HG03521 (cell line): ENCODE results near the gene CDON.
"Not testable (repeated sequence)": the region's sequence is repeated elsewhere in the genome, so short reads cannot be mapped to it uniquely, and the experiment has no call there.

Source experiments
- ATAC-seq: cut with Tn5 transposase; IDR thresholded peaks from one replicate; pipeline ENCODE4 v1.9.1; 2021; ENCODE audit warnings: mild to moderate bottlenecking, moderate library complexity; ENCODE audit not compliant: unreplicated experiment

Gene CDON

DNA sequence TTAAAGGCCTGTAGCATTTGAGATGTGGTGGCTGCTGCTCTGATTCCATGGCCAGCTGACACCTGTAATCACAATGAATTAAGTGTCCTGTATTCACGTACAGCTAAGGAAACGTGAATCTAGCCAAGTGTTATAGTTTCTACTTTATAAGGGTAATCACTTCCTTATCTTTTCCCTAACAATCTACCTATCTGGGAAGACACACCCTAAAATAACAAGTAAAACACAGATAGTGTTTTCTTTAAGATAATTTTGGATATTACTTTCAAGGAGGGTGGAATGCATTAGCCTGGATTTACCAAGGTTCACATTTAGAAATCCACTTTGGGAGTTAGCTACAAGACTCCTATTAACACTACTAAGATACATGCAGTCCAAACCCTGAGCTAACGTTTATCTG lies 11.5 kb downstream of the CDON start:
- ATAC-seq, result no peak

DNA sequence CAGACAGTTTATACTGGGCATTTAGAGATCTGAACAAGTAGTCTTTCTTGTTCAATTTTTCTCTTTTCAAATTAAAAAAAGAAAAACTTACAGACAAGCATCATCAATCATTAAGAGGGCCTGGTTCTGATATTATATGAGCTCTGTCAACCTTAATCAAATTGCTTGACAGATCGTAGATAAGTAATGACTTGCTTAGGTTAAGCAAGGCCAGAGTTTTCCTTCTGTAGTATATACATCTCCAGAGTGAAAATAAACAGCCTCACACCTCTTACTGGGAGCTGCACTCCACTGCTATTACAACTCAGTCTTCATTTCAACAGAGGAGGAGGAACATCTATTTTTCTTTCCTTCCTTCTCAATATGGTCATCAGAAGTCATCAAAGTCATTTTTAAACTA lies 13.5 kb downstream of the CDON start:
- no peak for ATAC-seq

DNA sequence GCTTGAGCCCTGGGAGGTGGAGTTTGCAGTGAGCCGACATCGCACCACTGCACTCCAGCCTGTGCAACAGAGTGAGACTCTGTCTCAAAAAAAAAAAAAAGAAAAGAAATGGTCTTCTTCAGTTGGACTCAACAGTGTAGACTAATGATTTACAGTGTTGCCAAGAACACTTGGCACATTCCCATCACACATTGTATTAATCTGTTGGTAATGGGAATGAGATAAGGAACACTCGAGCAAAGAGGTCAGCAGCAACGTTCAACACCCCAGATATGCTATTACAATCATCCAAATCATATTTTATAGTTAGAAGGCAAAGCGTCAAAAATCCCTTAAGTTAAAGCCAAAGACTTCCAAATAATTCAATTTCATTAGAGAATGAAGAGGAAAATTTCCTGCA lies 14.5 kb downstream of the CDON start:
- no peak for ATAC-seq

DNA sequence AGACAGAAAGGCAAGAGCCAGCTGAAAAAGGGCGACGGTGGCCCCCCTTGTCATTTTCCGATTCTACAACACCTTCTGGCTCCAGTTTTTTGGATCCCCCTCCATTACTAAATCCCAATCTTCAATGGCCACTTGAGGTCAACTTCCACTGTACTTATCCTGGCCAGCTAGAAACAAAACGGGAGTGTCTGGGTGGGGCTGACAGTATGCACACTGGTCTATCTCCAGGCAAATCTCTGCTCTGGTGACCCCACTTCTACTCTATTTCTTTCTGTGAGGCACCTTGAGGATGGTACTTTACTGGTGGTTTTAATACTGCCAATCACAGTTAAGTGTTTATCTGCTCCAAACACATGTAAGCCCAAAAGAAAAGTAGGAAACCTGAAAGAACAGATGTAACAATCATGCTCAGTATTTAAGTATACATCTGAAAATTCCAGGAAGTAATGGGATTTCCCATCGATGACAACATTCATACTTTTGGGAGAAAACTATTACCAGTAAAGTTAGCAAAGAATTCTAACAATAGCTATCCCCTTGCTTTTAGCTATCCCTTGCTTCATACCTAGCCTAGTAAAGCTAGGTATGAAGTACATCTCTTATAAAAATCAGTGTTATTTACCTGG lies 16.0 kb downstream of the CDON start:
- no peak for ATAC-seq

- ATAC-seq, result no peak
These were observed 23.0 kb downstream of the CDON start for GRCh38 chr11:126039485-126040271.

GRCh38 chr11:126035718-126036117 lies 26.9 kb downstream of the CDON start:
- no peak for ATAC-seq

GRCh38 chr11:126034933-126035425 lies 27.7 kb downstream of the CDON start:
- ATAC-seq, result no peak

DNA sequence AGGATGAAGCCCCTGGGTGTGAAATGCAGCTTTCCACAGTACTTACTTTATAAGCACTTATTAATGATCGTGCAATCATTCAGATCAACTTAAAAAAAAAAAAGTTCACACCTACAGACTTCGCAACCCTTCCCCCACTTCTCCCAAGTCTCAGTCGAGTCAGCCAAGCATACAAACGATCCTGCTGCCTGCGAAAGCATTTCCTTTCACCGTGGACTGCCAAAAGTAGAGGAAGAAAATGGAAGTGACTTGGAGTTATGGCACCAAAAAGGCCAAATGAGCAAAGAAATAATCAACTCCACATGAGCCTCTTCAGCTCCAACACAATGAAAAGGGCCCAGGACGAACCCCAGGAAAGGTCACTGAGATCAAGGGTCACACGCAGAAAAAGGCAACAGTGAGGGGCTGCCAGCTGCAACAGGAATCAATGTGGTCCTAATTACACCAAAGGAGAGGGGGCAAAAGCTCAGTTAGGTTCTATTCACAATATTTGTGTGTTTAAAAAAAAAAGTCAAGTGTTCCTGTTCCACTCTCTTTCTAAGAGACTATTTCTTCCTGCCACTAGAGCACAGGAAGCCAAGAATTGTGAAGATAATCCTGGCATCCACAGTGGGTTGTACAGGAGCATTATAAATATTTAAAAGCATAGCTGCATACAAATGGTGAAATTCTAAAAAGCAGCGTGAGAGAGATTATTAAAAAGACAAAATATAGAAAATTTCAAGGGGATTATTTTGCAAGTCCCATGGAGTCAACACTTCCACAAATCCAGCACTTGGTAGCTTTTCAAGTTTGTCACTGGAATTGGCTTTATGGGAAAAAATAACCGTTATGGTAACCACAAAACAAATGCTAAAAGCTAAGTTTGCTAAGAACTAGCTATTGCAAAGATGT lies 28.4 kb downstream of the CDON start:
- ATAC-seq, result no peak

GRCh38 chr11:126032375-126032774 lies 30.3 kb downstream of the CDON start:
- no peak for ATAC-seq

DNA sequence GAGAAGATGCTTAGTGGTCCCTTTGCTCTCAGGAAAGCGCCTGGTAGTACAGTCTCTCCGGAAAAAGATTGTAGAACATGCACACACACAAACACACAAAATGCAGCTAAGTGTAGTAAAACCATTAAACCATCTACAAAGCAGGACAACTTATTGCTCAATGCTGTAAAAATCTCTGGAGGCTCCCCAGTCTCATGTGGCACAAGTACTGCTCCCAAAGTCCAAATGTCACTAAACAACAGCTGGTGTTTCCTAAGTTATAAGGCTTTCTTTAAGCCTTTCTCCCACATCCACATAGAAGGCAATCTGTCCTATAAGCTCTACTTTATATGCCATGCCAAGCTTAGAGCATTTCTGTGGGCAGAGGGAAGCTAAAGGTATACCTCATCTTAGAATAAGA lies 32.9 kb downstream of the CDON start:
- ATAC-seq, result no peak

- ATAC-seq, result no peak
These were observed 33.4 kb downstream of the CDON start for GRCh38 chr11:126029237-126029636.

- not testable (repeated sequence) for ATAC-seq
These were observed 34.1 kb downstream of the CDON start for GRCh38 chr11:126028534-126028933.

DNA sequence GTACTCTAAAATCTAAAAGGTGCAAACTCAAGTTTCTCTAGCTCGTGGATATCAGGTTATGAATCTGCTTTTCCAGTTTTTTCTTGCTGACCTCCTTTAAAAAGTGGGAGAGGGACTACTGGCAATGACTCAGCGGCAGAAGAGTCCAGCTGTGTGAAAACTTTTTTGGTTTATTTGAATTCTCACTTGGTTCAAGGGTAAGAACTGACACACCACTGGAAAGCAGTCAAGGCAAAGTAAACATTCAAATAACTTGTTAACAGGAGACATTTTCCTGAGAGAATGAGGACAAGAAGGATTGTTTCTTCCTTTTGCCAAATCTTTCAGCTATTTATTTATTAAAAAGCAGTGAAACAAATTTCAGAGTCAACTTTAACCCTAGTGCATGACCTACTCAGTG lies 36.1 kb downstream of the CDON start:
- no peak for ATAC-seq

- no peak for ATAC-seq
These were observed 36.8 kb downstream of the CDON start for GRCh38 chr11:126025822-126026221.

DNA sequence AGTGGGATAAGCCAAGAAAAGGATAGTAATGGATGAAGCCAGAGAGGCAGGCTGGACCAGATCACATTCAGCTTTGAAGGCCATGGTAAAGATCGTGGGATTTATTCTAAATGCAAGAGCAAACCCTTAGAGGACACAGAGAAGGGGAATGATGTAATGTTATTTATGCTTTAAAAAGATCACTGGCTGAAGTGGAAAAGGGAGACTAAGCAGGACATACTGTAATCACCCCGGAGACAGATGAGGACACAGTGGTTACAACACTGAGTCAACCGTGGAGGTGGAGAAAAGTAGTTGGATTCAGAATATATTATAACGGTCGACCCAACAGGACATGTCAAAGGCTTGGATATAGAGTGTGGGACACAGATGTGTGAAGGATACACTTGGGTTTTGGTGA lies 38.5 kb downstream of the CDON start:
- ATAC-seq, result no peak

DNA sequence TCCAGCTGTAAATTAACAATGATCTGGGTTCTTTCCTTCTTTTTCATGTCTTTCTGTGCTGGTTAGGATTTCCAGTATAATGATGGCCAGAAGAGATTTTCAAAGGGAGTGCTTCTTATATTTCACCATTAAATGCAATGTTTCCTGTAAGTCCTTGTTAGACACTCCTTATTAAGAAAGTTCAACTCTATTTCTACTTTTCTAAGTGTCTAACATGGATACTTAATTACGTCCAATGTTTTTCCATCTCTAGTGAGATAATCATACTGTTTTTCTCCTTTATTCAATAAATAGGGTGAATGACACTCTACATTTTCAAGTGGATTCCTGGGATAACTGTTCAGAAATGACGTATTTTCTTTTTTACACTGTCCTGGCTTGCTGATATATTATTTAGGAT lies 49.8 kb downstream of the CDON start:
- no peak for ATAC-seq

DNA sequence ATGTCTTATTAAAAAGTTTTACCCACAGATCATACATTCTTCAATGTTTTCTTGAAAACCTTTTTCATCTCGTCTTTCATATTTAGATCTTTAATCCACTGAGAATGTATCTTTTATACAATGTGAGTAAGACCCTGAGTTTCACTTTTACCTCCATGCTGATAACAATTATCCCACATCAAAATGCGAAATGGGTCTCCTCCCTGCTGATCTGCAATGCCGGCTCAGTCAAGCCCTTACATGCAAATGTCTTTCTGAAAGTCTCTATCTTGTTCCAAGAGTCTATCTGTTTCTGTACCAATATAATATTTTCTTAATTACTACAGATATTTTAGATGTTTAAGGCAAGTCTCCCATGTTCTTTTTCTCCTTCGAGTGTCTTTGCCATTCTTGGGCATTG lies 50.9 kb downstream of the CDON start:
- ATAC-seq, result no peak

DNA sequence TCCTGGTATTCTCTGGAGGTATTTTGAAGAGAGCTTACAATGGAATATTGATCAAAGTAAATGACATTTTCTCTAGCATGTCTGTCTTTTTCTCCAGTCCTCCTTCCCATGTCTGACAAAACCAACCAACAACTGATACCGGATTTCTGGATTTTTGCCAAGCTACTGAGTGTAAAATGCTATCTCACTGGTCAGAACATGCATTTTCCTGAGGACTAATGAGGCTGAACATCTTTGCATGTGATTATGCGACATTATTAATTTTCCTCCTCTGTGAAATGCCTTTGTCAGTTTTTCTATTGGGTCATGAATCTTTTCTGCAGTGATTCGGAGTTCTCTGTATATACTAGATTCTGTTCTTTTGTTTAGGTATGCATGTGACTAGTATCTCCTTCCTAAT lies 51.4 kb downstream of the CDON start:
- ATAC-seq, result no peak

DNA sequence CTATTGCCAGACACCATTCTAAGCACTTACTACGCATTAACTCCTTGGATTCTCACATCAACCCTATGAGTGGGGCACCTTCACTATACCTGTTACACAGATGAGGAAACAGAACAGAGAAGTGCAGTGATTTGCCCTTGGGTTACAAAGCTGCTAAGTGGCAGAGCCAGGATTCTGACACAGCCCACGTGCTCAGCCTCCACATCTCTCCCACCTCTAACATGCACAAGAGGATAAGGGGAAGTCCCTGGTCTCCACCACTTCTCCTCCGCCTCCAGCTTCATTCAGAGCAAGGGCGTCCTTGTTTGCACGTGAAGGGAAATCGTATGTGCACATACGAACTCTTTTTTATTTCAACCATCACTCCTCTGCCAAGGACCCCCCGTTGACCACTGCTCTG lies 53.7 kb downstream of the CDON start:
- no peak for ATAC-seq

DNA sequence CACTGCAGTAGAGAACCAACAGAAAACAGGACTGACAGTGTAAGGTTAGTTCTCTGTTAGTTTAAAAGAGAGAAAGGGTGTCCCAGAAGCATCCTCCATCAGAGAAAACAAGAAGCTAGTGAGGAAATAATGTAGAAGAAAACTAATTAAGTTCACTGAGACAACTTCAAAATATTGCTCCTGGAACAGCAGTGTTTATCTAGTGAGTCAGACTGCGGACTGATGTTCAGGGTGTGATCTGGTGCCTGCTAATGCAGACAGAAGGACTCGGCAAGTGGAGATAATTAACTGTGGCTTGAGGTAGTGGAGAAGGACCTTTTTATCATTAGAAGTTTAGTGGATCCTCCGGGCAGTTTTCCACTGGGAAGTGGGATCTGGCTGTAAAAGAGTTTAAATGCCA lies 55.4 kb downstream of the CDON start:
- no peak for ATAC-seq

DNA sequence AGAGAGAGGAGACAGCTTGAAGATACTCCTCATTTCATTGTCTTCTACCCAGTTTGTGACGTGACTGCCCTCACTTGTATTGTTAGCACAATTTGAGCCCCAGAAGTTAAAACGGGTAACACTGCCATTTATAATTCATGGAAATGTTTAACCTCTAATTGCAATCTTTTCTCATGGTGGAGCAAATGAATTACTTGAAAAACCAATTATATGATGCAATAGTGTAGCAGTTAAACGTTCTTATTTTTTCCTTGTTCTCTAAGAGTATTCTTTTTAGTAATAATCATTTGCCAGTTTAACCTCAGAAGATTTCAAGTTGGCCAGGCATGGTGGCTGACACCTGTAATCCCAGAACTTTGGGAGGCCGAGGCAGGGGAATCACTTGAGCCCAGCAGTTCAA lies 56.6 kb downstream of the CDON start:
- ATAC-seq, result no peak

GRCh38 chr11:126002181-126002580 lies 60.5 kb downstream of the CDON start:
- ATAC-seq, result no peak
